ENCODE data around the gene RAD9A. TPM values are rescaled to one million over a fixed set of nuclear protein-coding genes. Genes with fewer than 3 reads are reported as not detected.

Gene RAD9A
- total RNA-seq, 2 donors from 2014 or later: 22.6 to 49.4 TPM

- H3K9me3 ChIP-seq: no peaks in the 10 kb centered on the region
- intact Hi-C loops (cut with DNase I): no loop called here
- TF ChIP-seq, protein P1, sequence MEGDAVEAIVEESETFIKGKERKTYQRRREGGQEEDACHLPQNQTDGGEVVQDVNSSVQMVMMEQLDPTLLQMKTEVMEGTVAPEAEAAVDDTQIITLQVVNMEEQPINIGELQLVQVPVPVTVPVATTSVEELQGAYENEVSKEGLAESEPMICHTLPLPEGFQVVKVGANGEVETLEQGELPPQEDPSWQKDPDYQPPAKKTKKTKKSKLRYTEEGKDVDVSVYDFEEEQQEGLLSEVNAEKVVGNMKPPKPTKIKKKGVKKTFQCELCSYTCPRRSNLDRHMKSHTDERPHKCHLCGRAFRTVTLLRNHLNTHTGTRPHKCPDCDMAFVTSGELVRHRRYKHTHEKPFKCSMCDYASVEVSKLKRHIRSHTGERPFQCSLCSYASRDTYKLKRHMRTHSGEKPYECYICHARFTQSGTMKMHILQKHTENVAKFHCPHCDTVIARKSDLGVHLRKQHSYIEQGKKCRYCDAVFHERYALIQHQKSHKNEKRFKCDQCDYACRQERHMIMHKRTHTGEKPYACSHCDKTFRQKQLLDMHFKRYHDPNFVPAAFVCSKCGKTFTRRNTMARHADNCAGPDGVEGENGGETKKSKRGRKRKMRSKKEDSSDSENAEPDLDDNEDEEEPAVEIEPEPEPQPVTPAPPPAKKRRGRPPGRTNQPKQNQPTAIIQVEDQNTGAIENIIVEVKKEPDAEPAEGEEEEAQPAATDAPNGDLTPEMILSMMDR (IDR thresholded peaks at IDR 0.05): no peak
- TF ChIP-seq POLR2A (IDR thresholded peaks at IDR 0.05): peak in 1 of 3 donors; percentile 5
- no peaks in the 10 kb centered on the region for H3K27me3 ChIP-seq
- peak; percentile 42 to 72 (median 58) for DNase-seq
- no peak for ATAC-seq
- no peaks in the 10 kb centered on the region for H3K36me3 ChIP-seq (replicated peaks in 1 of 2; ENCODE audit: insufficient read depth in 1 of 2, low read depth in 2 of 2)
- H3K4me3 ChIP-seq: no peak overlapping the region
- WGBS, 2 donors: 37 to 60% methylated on average over 8 to 25 of the region's 26 CpGs
- H3K4me1 ChIP-seq: peaks cover 59% of the 10 kb centered on the region
- peak overlapping the region in 3 of 4 donors; percentile 26 to 98 (median 48) for H3K27ac ChIP-seq
Observed at GRCh38 chr11:67418476-67419281, 26.9 kb downstream of the RAD9A start.

DNA sequence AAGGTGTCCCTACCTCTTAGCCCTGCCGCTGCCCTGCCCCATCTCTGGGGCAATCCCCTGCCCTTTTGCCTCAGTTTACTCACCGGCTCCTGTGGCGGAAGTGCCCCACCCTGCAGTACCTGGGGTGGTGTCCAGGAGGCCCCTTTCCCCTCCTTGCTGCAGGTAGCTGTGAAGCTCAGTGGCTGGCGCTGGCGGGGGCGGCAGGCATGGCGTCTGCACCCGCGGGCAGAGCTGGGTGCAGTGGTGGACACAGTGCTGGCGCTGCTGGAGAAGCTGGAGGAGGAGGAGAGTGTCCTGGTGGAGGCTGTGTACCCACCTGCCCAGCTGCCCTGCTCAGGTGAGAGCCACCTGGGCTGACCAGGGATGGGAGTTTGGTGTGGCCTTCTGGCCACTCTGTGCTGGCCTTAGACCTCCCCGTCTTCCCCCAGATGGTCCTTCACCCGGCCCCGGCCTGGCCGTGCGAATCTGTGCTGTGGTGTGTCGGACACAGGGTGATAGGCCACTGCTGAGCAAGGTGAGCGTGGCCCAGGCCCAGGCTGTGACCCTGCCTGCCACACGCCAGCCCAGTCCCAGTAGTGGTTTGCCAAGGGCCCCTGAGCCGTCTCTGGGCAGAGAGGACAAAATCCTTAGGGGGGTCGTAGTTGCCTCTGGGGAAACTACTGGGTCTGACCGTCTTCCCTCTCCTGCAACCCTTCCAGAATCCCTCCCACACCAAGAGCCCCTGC lies 27.7 kb downstream of the RAD9A start:
- DNase-seq: no peak
- H3K27ac ChIP-seq: peak overlapping the region; percentile 81 to 98 (median 96)
- peaks cover 59% of the 10 kb centered on the region for H3K4me1 ChIP-seq
- intact Hi-C loops (cut with DNase I): no loop called here
- WGBS, 2 donors: 81 to 85% methylated on average over 15 to 20 of the region's 21 CpGs
- H3K4me3 ChIP-seq: no peak overlapping the region
- no peaks in the 10 kb centered on the region for H3K36me3 ChIP-seq (replicated peaks in 1 of 2; ENCODE audit: insufficient read depth in 1 of 2, low read depth in 2 of 2)
- H3K9me3 ChIP-seq: no peaks in the 10 kb centered on the region
- no peak for ATAC-seq
- H3K27me3 ChIP-seq: no peaks in the 10 kb centered on the region
- TF ChIP-seq POLR2A (IDR thresholded peaks at IDR 0.05): peak in 1 of 3 donors; percentile 4
- TF ChIP-seq, protein P1 (IDR thresholded peaks at IDR 0.05): peak in 1 of 7 experiments; percentile 3

DNA sequence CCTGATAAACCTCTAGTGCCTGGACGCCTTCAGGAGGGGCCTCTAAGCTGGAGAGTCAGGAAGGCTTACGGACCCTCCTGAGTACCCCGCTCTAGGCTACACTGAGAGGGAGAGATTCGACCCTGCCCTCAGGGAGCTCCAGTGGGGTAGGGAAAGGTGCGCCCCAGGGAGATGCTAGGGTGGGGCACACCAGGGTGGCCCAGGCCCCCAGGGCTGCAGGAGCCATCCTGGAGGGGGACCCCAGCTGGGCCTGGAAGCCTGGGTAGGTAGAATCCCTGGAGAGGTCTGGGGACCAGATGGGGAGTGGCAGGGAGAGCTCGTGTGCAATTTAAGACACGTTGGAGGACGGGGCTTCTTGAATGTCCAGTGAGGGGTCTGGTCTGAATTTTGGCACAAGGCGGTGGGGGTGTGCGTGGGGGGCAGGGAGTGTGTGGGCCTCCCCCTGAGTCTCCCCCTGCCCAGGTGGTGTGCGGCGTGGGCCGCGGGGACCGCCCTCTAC lies 28.4 kb downstream of the RAD9A start:
- TF ChIP-seq POLR2A (IDR thresholded peaks at IDR 0.05): no peak
- TF ChIP-seq, protein P1 (IDR thresholded peaks at IDR 0.05): no peak
- DNase-seq: no peak
- H3K4me1 ChIP-seq: peaks cover 54% of the 10 kb centered on the region

GRCh38 chr11:67420646-67421429 lies 29.1 kb downstream of the RAD9A start:
- WGBS, 2 donors: 0% methylated on average over 2 to 93 of the region's 97 CpGs
- H3K4me1 ChIP-seq: peaks cover 50% of the 10 kb centered on the region

More for the DNA sequence above, 28.4 kb downstream of the RAD9A start:
- H3K9me3 ChIP-seq: no peaks in the 10 kb centered on the region
- H3K36me3 ChIP-seq (replicated peaks in 1 of 2; ENCODE audit: insufficient read depth in 1 of 2, low read depth in 2 of 2): no peaks in the 10 kb centered on the region
- peak overlapping the region; percentile 81 to 98 (median 96) for H3K27ac ChIP-seq
- intact Hi-C loops (cut with DNase I): no loop called here
- H3K27me3 ChIP-seq: no peaks in the 10 kb centered on the region
- no peak for ATAC-seq
- 20 to 26% methylated on average over 6 to 15 of the region's 15 CpGs for WGBS, 2 donors
- no peak overlapping the region for H3K4me3 ChIP-seq

More at GRCh38 chr11:67420646-67421429, 29.1 kb downstream of the RAD9A start:
- Histone ChIP-seq H3K4me3 (peak overlapping the region in 1 of 2 donors; percentile 8), H3K27me3 (no peaks in the 10 kb centered on the region), H3K36me3 (replicated peaks in 1 of 2; ENCODE audit: insufficient read depth in 1 of 2, low read depth in 2 of 2) (no peaks in the 10 kb centered on the region), H3K27ac (peak overlapping the region; percentile 81 to 98 (median 96)), H3K9me3 (no peaks in the 10 kb centered on the region)
- peak in 1 of 3 donors; percentile 81 for TF ChIP-seq POLR2A (IDR thresholded peaks at IDR 0.05)
- TF ChIP-seq, protein P1 (IDR thresholded peaks at IDR 0.05): no peak
- ATAC-seq (peak; percentile 95), DNase-seq (peak; percentile 97 to 99 (median 99))
- intact Hi-C loops (cut with DNase I): no loop called here

Measured in body of pancreas (tissue), 4 donors.